ENCODE measurements around the gene CHRD.
"Not testable (repeated sequence)": the region's sequence is repeated elsewhere in the genome, so short reads cannot be mapped to it uniquely, and the experiment has no call there.

Gene CHRD

DNA sequence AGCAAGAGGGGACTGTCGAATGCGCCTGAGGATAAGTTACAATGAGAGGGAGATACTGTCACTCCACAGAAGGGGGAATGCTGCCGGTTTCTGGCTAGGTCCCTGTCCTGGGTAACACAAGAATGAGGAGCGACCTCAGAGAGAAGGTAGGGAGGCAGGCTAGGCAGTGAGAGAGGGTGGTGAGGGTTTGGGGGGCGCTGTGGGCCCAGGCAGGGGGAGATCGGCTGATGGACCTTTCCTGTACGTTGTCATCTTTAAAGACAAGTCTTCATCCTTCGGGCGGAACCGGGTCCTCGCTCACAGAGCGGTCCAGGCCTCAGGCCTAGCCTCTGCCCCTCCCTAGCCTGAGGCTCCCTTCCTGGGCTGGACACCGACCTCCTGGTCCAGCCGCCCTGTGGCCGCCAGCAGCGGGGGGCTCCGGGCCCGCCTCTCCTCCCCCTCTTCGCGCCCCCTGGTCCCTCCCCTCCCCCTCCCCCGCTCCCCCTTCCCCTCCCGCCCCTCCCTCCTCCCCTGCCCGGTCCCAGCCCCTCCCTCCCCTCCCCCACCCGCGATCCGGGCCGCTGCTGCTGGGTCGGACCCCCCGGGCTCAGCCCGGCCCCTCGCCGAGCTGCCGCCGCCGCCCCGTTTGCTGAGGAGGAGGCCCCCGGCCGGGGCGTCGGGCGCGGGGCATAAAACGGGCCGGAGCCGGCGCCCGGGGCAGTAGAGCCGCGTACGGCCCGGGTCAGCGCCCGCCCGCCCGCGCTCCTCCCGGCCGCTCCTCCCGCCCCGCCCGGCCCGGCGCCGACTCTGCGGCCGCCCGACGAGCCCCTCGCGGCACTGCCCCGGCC, at the start of gene CHRD:
Gene CHRD (plus strand): TSS at position 697 of the 827 bp plus-strand sequence. CDS start 265 bp downstream, outside the sequence.
- DNase-seq (ENCODE audit: low read depth in 2 of 2) = no peak

DNA sequence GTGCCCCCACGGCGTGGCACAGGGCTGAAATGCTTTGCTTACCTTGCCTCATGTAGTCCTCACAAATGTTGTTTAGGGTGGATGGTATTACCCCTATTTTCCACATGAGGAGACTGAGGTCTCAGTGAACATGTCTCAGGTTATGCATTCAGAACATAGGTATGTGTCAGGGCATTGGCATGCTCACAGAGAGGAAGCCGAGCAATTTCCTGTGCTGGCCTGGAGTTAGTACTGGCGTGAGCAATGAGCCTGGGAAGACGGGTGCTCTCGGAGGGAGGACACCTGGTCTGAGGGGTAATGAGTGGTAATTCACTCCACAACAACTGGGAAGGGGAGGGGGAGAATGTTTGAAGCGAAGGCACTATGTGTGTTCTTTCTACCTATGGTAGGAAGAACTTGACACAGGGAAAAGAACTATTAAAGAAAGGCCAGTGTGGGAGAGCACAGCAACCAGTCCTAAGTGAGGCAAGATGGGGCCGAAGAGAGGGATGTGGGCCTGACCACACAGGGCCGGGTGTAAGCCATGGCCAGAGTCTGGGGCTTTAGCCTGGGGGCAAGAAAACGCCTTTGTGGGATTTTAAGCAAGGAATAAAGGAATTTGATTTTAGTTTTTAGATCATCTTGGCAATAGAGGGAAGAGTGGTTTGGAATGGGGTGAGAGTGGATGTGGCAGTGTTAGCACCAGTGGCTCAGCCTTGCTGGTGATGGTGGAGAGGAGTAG, 47.3 kb upstream of the CHRD start:
- DNase-seq (ENCODE audit: low read depth in 2 of 2) = no peak

DNA sequence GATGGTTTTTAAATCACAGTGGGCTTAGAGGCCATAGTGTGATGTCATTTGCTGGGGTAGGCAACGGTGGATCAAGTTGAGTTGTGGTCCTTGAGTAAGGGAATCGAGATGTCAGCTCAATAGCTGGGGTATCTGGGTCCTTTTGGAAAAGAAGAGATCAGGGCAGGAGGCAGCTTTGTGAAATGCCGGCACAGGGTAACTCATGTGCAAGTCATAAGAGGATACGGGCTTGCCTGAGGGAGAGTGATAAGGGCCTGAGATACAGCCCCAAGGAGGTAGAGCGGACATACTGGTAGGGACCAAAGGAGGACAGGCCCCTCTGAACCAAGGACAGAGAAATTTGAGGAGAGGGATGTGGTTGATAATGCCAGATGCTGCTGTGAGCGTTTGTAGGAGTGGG, 46.7 kb upstream of the CHRD start:
- no peak for DNase-seq (ENCODE audit: low read depth in 2 of 2)

DNA sequence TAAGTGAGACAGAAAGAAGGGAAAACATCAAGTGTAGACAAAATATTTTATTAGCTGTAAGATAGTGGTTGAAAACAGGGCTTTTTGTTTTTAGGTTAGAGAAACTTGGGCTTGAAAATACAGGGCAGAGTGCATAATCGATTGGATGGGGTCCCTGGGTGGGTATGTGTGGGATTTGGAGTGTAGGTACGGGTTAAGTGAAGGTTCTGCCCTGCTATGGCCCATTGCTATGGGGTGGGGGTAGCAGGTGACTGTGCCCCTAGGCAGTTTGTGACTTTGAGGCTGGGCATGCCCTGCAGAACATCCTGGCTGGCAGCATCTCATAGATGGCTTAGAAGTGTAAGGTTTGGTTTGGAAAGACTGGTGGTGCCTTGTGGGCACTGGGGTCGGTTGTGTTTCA, 46.2 kb upstream of the CHRD start:
- DNase-seq (ENCODE audit: low read depth in 2 of 2) = no peak

DNA sequence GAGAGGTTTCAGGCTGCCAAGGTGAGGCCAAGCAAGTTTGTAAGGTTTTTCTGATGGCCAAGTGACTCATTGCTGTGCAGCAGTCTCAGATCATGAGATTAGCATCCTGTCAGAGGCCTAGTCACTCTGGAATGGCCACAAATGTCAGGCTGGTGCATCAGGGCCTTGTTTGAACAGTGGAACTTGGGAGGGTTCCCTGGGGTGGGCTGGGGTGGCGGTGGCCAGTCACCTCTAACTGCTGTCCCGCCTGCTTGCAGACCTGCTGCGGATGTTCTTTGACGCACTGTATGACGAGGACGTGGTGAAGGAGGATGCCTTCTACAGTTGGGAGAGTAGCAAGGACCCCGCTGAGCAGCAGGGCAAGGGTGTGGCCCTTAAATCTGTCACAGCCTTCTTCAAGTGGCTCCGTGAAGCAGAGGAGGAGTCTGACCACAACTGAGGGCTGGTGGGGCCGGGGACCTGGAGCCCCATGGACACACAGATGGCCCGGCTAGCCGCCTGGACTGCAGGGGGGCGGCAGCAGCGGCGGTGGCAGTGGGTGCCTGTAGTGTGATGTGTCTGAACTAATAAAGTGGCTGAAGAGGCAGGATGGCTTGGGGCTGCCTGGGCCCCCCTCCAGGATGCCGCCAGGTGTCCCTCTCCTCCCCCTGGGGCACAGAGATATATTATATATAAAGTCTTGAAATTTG, 45.2 kb upstream of the CHRD start:
- peak in 1 of 2 donors; percentile 46 for DNase-seq (ENCODE audit: low read depth in 2 of 2)

DNA sequence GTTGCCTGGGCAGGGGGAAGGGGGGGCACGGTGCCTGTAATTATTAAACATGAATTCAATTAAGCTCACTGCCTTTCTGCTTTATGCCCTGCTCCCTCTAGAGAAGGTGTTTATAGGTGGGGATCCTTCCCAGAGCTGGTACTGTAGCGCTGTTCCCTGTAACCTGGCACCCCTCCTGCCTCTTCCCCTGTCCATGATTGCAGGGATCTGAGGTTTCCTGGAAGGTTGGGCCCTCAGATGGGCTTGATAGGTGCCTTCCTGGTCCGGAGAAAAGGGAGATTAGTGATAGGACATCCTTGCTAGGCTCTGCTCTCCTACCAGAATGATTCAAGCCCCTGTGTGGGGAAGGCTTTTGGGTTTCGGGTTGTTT, 44.6 kb upstream of the CHRD start:
- no peak for DNase-seq (ENCODE audit: low read depth in 2 of 2)

DNA sequence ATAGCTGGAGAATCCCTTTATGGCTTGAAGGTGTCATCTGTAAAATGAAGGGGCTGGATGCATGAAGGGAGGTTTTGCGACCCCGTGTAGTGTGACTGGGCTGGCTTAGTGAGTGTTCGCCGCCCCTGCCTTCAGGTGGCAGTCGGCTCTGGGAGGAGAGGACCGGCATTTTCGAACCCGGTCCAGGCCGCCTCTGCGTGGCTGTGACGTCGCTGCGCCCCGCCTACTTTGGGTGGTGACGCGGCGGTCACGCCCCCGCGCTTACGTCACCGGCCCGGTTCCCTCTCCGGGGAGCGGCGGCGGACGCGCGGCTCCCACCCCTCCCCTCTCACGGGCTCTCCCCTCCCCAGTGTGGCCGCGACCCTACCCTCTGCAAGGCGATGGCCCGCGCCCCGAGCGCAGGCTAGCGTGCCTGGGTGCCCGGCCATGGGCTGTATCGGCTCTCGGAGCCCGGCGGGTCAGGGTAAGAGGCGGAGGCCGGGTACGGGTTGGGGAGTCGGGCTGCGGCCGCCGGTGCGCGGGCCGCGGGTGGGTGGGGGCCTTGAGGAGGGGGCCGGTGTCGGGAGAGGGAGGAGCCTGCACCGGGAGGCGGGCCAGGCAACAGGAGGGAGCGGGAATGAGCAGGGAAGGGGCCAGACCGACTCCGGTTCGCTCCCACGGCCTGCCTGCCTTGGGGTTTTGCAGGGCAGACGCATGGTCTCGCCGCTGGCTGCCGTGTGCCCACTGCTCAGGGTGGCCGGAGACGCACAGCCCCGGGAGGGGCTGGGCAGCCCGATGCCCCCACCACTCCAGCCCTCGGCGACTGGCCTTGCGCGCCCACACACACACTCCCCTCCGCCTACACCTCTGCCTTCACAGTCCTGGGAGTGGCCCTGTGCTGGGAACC, 44.0 kb upstream of the CHRD start:
- DNase-seq (ENCODE audit: low read depth in 2 of 2) = peak; percentile 70 to 82

DNA sequence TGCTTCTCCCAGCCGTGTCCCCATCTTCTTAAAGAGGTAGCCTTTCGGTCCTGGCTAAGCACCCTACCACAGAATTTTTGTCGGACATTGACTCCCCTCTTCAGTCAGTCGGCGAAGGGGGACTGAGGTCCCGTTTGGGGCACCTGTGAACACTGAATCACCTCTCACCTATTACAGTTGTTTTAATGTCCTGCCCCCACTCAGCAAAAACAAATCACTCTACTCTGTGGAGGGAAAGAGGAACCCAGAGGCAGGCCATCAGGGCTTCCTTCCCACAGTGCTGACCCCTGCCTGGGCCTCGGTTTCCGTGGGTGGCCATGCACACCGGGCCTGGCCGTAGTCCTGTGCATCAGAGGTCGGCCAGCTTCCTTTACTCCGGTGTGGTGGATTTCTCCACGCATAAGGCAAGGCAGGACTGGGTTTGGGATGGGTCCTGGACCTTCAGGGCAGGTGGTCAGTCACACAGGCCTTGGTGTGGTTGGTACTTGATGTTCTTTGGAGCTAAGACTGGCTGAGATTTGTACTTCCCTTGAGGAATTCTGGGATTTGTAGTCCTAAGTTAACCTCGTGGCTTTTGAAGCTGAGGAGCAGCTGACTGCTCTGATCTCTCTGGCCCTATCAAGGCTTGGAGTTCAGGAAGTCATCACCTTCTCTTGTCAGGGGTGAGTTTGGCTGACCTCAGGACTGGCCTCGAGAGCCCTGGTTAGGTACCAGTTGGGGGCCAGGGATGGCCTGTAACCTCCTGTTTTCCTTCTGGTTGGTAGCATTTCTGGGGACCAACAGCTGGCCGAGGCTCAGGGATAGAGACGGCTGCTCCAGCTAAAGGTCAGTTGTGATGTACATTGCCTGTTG, 43.1 kb upstream of the CHRD start:
- DNase-seq (ENCODE audit: low read depth in 2 of 2) = no peak

DNA sequence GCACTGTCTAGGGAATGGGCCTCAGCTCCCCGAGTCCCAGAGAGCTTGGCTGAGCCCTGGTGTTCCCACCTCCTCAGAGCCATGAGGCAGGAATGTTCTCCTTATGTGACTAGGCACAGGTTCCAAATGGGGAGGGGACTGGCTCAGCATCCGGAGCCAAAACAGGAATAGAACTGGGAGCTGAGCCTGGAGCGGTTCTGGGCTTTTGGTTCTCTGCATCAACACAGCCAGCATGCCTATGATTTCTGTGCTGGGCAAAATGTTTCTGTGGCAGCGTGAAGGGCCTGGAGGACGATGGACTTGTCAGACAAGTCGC, 42.5 kb upstream of the CHRD start, which contains the start of gene FAM131A:
Gene FAM131A (plus strand): TSS at position 202 of the 316 bp plus-strand sequence. CDS start 31 bp downstream, at position 233.
- DNase-seq (ENCODE audit: low read depth in 2 of 2) = no peak

DNA sequence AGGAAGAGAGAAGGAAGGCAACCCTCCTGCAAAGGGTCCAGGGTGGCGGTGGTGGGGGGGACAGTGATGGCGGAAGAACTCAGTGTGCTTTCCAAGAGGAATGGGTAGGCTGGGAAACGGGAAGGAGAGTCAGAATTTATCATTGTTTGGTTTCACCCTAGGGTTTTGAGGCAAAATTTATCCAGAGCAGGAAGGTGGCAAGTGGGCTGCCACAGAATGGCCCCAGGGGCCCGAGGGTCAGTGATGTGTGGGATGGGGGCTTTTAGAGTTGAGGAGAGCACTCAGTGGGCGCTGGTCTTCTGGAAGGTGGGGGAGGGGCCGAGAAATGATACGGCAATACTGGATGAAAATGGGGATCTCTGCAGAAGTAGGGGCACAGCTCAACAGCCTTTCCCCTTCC, 41.9 kb upstream of the CHRD start:
- no peak for DNase-seq (ENCODE audit: low read depth in 2 of 2)

DNA sequence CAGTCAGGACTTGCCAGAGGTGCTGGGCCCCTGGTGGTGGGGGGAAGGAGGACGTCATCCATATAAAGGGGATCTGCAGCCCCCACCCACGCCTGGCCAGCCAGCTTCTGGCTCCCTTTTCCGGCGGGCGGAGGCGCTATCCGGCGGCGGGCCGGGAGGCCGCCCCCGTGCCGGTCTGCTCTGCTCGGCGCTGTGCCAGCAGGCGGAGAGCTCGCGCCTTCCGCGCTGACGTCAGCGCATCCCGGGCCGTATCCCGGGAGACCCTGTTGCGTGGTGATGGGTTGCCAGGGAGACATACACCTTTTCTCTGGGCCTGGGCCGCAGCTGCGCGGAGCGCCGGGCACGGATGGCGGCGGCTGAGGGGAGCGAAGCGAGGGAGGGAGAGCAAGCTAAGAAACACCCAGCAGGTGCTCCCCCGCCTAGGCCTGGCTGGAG, 41.3 kb upstream of the CHRD start:
- DNase-seq (ENCODE audit: low read depth in 2 of 2) = no peak

DNA sequence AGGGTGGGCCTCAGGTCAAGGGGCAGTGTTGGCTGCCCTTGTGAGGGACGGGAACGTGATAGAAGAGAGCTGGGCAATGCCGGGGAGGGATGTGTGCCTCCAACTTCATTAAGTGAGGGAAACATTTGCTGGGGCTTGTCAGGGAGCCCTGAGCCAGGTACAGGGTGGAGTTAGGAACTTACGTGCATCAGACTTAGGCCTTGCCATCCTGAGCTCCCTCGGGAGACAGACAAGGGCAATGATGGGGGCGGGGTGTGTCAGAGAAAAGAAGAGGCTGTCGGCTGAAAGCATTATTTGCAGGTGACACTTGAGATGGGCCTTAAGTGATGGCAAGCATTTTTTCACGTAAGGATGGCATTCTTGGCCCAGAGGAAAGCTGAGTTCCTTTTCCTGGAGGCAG, 40.9 kb upstream of the CHRD start:
- no peak for DNase-seq (ENCODE audit: low read depth in 2 of 2)

DNA sequence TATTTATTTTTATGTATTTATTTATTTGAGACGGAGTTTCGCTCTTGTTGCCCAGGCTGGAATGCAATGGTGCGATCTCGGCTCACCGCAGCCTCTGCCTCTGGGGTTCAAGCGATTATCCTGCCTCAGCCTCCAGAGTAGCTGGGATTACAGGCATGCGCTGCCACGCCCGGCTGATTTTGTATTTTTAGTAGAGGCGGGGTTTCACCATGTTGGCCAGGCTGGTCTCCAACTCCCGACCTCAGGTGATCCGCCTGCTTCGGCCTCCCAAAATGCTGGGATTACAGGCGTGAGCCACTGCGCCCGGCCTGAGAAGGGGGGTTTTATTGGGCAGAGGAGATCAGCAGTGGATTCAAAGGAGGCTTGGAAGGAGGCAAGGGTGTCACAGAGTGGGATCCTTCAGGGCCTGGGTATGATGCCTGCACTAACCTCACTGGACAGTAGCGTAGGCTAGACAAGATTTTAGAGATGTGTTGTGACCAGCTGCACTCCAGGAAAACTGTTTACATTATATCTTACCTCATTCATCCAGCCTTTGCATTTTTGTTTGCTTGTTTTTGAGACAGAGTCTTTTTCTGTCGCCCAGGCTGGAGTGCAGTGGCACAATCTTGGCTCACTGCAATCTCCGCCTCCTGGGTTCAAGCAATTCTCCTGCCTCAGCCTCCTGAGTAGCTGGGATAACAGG, 40.3 kb upstream of the CHRD start:
- not testable (repeated sequence) for DNase-seq (ENCODE audit: low read depth in 2 of 2)

DNA sequence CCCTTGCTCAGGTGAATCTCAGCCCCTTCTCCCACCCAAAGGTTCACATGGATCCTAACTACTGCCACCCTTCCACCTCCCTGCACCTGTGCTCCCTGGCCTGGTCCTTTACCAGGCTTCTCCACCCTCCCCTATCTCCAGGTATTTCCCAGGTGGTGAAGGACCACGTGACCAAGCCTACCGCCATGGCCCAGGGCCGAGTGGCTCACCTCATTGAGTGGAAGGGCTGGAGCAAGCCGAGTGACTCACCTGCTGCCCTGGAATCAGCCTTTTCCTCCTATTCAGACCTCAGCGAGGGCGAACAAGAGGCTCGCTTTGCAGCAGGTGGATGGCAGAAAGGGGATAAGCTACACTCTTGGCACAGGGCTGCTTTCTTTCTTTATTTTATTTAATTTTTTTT, 37.9 kb upstream of the CHRD start:
- no peak for DNase-seq (ENCODE audit: low read depth in 2 of 2)

DNA sequence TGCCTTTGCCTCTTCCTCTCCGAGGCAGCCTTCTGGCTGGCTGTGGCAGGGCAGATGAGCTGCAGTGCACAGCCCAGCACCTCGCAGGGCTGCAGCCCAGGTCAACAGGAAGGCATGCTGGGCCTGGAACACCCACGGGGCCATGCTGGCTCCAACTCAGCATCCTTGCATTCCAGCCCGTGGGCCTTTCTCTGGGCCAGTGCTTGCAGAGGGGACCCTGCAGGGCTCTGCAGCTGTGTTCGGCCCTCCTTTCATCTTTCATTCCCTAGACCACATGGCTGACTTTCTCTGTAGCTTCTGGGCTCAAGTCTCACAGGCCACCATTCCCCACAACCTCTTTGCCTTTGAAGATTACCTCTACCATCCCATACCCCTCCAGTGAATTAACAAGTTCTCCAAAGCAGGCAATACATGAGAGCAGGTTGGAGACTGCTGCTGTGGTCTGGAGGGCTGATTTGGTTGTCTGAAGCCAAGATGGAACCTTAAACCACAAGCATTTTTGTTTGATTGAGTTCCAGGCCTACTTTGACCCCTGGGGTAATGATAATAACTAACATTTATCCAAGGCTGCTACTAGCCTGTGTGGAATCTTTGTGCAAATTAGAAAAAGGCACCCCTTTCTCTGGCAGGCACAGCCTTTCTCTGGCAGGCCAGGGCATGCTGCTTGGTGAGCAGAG, 36.5 kb upstream of the CHRD start:
- DNase-seq (ENCODE audit: low read depth in 2 of 2) = no peak

DNA sequence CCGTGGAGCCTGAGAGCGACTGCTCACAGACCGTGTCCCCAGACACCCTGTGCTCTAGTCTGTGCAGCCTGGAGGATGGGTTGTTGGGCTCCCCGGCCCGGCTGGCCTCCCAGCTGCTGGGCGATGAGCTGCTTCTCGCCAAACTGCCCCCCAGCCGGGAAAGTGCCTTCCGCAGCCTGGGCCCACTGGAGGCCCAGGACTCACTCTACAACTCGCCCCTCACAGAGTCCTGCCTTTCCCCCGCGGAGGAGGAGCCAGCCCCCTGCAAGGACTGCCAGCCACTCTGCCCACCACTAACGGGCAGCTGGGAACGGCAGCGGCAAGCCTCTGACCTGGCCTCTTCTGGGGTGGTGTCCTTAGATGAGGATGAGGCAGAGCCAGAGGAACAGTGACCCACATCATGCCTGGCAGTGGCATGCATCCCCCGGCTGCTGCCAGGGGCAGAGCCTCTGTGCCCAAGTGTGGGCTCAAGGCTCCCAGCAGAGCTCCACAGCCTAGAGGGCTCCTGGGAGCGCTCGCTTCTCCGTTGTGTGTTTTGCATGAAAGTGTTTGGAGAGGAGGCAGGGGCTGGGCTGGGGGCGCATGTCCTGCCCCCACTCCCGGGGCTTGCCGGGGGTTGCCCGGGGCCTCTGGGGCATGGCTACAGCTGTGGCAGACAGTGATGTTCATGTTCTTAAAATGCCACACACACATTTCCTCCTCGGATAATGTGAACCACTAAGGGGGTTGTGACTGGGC, 35.1 kb upstream of the CHRD start:
- no peak for DNase-seq (ENCODE audit: low read depth in 2 of 2)

DNA sequence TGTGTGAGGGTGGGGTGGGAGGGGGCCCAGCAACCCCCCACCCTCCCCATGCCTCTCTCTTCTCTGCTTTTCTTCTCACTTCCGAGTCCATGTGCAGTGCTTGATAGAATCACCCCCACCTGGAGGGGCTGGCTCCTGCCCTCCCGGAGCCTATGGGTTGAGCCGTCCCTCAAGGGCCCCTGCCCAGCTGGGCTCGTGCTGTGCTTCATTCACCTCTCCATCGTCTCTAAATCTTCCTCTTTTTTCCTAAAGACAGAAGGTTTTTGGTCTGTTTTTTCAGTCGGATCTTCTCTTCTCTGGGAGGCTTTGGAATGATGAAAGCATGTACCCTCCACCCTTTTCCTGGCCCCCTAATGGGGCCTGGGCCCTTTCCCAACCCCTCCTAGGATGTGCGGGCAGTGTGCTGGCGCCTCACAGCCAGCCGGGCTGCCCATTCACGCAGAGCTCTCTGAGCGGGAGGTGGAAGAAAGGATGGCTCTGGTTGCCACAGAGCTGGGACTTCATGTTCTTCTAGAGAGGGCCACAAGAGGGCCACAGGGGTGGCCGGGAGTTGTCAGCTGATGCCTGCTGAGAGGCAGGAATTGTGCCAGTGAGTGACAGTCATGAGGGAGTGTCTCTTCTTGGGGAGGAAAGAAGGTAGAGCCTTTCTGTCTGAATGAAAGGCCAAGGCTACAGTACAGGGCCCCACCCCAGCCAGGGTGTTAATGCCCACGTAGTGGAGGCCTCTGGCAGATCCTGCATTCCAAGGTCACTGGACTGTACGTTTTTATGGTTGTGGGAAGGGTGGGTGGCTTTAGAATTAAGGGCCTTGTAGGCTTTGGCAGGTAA, 34.3 kb upstream of the CHRD start:
- no peak for DNase-seq (ENCODE audit: low read depth in 2 of 2)

Measured in stimulated activated CD4-positive, alpha-beta T cell treated with anti-CD3 and anti-CD28 coated beads, Interleukin-15, amount 100 ng/mL, for 48 hours (primary cell).